Type B pancreatic cell (in vitro differentiated cells): ENCODE results near the gene S100A4. TPM values are rescaled to one million over a fixed set of nuclear protein-coding genes. Genes with fewer than 3 reads are reported as not detected.
"Not testable (repeated sequence)": the region's sequence is repeated elsewhere in the genome, so short reads cannot be mapped to it uniquely, and the experiment has no call there.

Experiments used
- DNase-seq: peaks from one replicate; pipeline ENCODE4 v3.0.0; 2021; ENCODE audit warnings: mixed read lengths; ENCODE audit not compliant: unreplicated experiment; ENCODE audit errors: extremely low spot score
- H3K27ac Mint-ChIP-seq: 2 replicates; pipeline ENCODE4 v1.8.0; 2021; ENCODE audit warnings: mild to moderate bottlenecking, mixed read lengths
- H3K27me3 Mint-ChIP-seq: 2 replicates; pipeline ENCODE4 v1.8.0; 2021; ENCODE audit warnings: mixed read lengths
- H3K36me3 Mint-ChIP-seq: 2 replicates; pipeline ENCODE4 v1.8.0; 2021; ENCODE audit warnings: mixed read lengths
- H3K4me1 Mint-ChIP-seq: one replicate; pipeline ENCODE4 v1.8.0; 2021; ENCODE audit warnings: mixed read lengths; ENCODE audit not compliant: unreplicated experiment
- H3K4me3 Mint-ChIP-seq: 2 replicates; pipeline ENCODE4 v1.8.0; 2021; ENCODE audit warnings: mild to moderate bottlenecking, mixed read lengths
- H3K9me3 Mint-ChIP-seq: 2 replicates; pipeline ENCODE4 v1.8.0; 2021; ENCODE audit warnings: mixed read lengths
- CTCF ChIP-seq: fragments of 200-600 bp; sonication (generic); conservative IDR thresholded peaks from 2 replicates; pipeline ENCODE4 v1.5.0; 2021; ENCODE audit warnings: antibody characterized with exemption, mild to moderate bottlenecking
- total RNA-seq: library from RNA; stranded (reverse); gene quantifications from 2 replicates; pipeline ENCODE4 v1.2.1, GENCODE V29; 2021; ENCODE audit warnings: low replicate concordance

Gene S100A4
- total RNA-seq, 1 donor from 2014 or later = 61.0 TPM

- peak within 1 kb of the TSS; percentile 70 for H3K4me3 Mint-ChIP-seq
- no peak for DNase-seq
These were observed 20.1 kb upstream of the S100A4 start, which contains the start of gene S100A2 for GRCh38 chr1:153565529-153566374. TSS of gene S100A2 (minus strand) at chr1:153565844. CDS start at chr1:153563877, 1,967 bp downstream.

GRCh38 chr1:153563991-153564390, 18.4 kb upstream of the S100A4 start:
- no peak for TF ChIP-seq CTCF
- Mint-ChIP-seq H3K27ac (no peak overlapping the region), H3K9me3 (no peaks in the 10 kb centered on the region), H3K36me3 (no peaks in the 10 kb centered on the region), H3K4me1 (peaks cover 28% of the 10 kb centered on the region), H3K4me3 (no peak overlapping the region), H3K27me3 (no peaks in the 10 kb centered on the region)
- no peak for DNase-seq

More at GRCh38 chr1:153565529-153566374, 20.1 kb upstream of the S100A4 start, which contains the start of gene S100A2:
- peak within 1 kb of the TSS; percentile 99 for H3K27ac Mint-ChIP-seq
- H3K4me1 Mint-ChIP-seq = peaks cover 40% of the 10 kb centered on the region
- H3K9me3 Mint-ChIP-seq = no peaks in the 10 kb centered on the region
- H3K27me3 Mint-ChIP-seq = no peaks in the 10 kb centered on the region
- no peaks in the 10 kb centered on the region for H3K36me3 Mint-ChIP-seq
- no peak for TF ChIP-seq CTCF

- no peaks in the 10 kb centered on the region for H3K9me3 Mint-ChIP-seq
- H3K36me3 Mint-ChIP-seq = no peaks in the 10 kb centered on the region
- TF ChIP-seq CTCF = no peak
- H3K4me1 Mint-ChIP-seq = peaks cover 23% of the 10 kb centered on the region
- H3K4me3 Mint-ChIP-seq = no peak overlapping the region
- H3K27me3 Mint-ChIP-seq = no peaks in the 10 kb centered on the region
- no peak overlapping the region for H3K27ac Mint-ChIP-seq
- DNase-seq = no peak
These were observed 17.9 kb upstream of the S100A4 start for GRCh38 chr1:153563483-153563901.

- not testable (repeated sequence) for H3K36me3 Mint-ChIP-seq, H3K9me3 Mint-ChIP-seq, H3K27ac Mint-ChIP-seq, DNase-seq, H3K27me3 Mint-ChIP-seq, H3K4me3 Mint-ChIP-seq
- peaks cover 12% of the 10 kb centered on the region for H3K4me1 Mint-ChIP-seq
These were observed 16.4 kb upstream of the S100A4 start for GRCh38 chr1:153562021-153562420.

GRCh38 chr1:153561466-153561985, 15.9 kb upstream of the S100A4 start:
- no peaks in the 10 kb centered on the region for H3K27me3 Mint-ChIP-seq
- no peaks in the 10 kb centered on the region for H3K36me3 Mint-ChIP-seq
- H3K27ac Mint-ChIP-seq = peak overlapping the region; percentile 13
- no peak for DNase-seq
- no peaks in the 10 kb centered on the region for H3K9me3 Mint-ChIP-seq
- no peak for TF ChIP-seq CTCF
- H3K4me3 Mint-ChIP-seq = no peak overlapping the region
- H3K4me1 Mint-ChIP-seq = peaks cover 7% of the 10 kb centered on the region
